IPS-15b (cell line): ENCODE results near the gene MAN1C1.

Experiments
- H3K27me3 ChIP-seq: one replicate; pipeline ENCODE4 v1.6.1; 2013; ENCODE audit warnings: low read length; ENCODE audit not compliant: control insufficient read depth, insufficient read depth
- H3K36me3 ChIP-seq: one replicate; pipeline ENCODE4 v1.6.1; 2013; ENCODE audit warnings: low read length; ENCODE audit not compliant: control insufficient read depth, insufficient read depth
- H3K4me1 ChIP-seq: one replicate; pipeline ENCODE4 v1.6.1; 2013; ENCODE audit warnings: mild to moderate bottlenecking, low read length; ENCODE audit not compliant: control insufficient read depth, insufficient read depth
- H3K4me3 ChIP-seq: one replicate; pipeline ENCODE4 v1.5.1; 2013; ENCODE audit warnings: low read depth, low read length
- H3K9ac ChIP-seq: one replicate; pipeline ENCODE4 v1.6.1; 2013; ENCODE audit warnings: low read depth, mild to moderate bottlenecking, low read length
- H3K9me3 ChIP-seq: one replicate; pipeline ENCODE4 v1.6.1; 2013; ENCODE audit warnings: mild to moderate bottlenecking, low read length; ENCODE audit not compliant: control insufficient read depth, insufficient read depth

Gene MAN1C1

DNA sequence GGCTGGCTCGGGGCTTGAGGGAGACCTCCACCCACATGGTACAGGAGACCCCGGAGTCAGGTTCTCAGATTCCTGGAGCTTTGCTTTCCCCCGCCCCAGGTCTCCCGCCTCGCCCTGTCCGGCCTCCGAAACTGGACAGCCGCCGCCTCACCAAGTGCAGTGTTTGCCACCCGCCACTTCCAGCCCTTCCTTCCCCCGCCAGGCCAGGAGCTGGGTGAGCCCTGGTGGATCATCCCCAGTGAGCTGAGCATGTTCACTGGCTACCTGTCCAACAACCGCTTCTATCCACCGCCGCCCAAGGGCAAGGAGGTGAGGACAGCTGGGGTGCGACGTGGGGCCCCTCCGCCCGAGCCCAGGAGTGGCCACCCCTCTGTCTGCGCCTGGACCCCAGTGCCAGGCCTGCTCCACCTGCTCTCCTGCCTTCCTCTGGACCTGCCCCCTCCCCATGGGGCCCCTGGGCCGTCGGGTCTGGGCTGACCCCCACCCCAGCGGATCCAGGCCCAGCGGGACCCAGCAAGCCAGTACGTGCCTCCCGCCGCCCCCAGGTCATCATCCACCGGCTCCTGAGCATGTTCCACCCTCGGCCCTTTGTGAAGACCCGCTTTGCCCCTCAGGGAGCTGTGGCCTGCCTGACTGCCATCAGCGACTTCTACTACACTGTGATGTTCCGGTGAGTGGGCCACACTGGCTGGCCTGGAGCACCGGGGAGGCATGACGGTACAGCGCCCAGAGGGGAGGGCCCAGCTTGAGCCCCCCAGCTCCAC lies 192.1 kb downstream of the MAN1C1 start:
- no peak overlapping the region for H3K4me3 ChIP-seq
- no peaks in the 10 kb centered on the region for H3K4me1 ChIP-seq

DNA sequence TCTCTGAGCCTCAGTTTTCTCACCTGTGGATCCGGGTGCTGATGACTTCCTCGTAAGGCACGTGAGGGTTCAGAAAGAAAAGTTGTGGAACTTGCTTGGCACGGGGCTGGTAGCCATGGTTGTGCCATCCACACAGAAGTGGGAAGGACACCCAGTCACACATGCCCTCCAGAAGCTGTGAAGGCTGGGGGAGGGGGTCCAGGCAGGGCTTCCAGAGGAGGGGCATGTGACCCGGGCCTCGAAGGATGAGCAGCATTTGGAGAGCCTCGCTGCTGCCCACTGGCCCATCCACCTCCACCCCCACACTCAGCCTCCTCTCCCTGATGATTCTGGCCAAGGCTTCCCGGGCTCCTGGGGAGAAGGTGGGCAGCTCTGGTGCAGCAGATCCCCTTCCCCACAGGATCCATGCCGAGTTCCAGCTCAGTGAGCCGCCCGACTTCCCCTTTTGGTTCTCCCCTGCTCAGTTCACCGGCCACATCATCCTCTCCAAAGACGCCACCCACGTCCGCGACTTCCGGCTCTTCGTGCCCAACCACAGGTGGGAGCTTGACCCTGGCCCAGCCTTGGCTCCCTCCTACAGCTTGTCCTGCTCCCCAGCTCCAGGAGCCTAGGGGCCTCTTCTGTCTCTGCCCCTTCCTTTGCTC lies 192.8 kb downstream of the MAN1C1 start:
- no peaks in the 10 kb centered on the region for H3K4me1 ChIP-seq
- no peaks in the 10 kb centered on the region for H3K9me3 ChIP-seq
- peaks cover 27% of the 10 kb centered on the region for H3K36me3 ChIP-seq
- no peak overlapping the region for H3K9ac ChIP-seq
- H3K4me3 ChIP-seq = no peak overlapping the region
- H3K27me3 ChIP-seq = no peaks in the 10 kb centered on the region

More for the DNA sequence above, 192.1 kb downstream of the MAN1C1 start:
- H3K9ac ChIP-seq = no peak overlapping the region
- H3K27me3 ChIP-seq = no peaks in the 10 kb centered on the region
- H3K9me3 ChIP-seq = no peaks in the 10 kb centered on the region
- peaks cover 24% of the 10 kb centered on the region for H3K36me3 ChIP-seq

DNA sequence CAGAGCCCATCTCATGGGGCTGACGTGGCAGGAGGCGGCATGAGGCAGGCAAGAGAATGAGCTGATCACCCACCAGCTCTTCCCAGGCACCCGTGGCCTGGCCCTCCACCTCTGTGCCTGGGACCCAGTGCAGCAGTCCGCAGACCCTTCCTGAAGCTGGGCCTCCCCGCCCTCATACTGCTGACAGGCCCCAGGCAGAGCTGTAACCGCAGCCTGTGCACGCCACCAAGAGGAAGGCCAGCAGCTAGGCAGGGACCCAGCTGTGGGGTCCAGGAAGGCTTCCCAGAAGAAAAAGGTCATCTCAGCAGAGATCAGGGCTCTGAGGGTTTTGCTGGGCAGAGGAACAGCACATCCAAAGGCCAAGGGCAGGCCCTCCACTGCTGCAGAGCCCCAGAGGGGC lies 193.3 kb downstream of the MAN1C1 start:
- no peak overlapping the region for H3K4me3 ChIP-seq
- H3K9me3 ChIP-seq = no peaks in the 10 kb centered on the region
- H3K4me1 ChIP-seq = no peaks in the 10 kb centered on the region
- H3K27me3 ChIP-seq = no peaks in the 10 kb centered on the region
- H3K36me3 ChIP-seq = peaks cover 28% of the 10 kb centered on the region
- H3K9ac ChIP-seq = no peak overlapping the region

DNA sequence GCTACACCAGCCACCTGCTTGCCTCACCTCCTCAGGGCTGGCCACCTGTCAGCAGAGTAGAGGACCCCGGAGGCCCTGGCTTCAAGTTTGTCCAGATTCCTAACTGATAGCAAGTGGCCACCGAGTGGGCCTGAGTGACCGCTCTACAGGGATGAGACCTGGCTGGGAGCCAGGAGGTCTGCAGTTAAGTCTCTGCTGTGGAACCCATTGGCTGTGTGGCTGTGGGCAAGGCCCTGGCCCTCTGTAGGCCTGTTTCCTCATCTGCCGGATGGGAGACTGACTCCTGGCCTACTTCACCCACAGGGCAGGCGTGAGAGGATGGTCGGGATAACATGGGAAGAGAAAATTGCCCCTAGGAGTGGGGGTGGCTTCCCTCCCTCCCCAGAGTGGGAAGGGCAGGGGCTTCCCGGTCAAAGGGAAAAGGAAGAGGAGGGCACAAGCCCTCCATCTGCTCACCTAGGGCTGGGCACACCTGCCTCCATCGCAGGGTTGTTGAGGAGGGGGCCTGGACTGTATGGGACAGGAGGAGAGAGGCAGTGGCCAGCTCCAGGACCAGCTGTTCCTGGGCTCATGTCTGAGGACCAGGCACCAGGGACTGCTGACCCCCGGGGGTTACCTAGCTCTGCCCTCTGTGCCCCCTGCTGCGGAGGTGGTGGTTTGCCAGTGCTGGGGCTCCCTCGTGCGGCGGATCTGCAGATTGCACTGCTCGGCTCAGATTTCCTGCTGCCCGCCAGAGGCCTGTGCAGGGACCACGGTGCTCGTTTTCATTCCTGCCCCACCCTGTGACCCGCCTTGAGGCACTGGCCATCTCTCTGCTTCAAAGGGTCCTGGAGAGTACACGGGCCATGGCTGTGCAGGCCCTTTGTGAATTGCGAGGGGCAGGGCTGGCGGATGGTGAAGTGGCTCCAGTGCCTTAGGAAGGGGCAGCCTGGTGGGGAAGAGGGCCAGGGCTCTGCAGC lies 194.0 kb downstream of the MAN1C1 start:
- Histone ChIP-seq H3K9me3 (no peaks in the 10 kb centered on the region), H3K4me3 (no peak overlapping the region), H3K9ac (no peak overlapping the region), H3K4me1 (no peaks in the 10 kb centered on the region), H3K36me3 (peaks cover 28% of the 10 kb centered on the region), H3K27me3 (no peaks in the 10 kb centered on the region)

DNA sequence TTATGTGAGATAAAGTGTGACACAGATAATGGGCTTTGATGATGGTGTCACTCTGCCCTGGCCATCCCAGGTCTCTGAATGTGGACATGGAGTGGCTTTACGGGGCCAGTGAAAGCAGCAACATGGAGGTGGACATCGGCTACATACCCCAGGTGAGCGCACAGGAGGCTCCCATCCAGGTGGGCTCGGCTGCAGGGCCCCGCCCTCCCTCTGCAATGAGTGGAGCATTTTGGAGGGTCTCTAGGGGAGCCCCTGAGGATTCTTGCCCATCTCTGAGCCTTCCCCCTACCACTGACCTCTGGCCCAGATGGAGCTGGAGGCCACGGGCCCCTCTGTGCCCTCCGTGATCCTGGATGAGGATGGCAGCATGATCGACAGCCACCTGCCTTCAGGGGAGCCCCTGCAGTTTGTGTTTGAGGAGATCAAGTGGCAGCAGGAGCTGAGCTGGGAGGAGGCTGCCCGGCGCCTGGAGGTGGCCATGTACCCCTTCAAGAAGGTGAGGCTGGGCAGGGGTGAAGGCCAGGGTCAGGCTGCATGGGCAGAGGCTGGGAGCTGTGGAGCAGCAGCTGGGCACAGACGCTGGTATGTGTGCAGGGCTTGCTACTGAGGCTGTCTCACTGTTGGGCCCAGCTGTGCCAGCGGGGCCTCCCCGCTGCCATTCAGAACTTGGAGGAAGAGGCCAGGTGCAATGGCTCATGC lies 194.9 kb downstream of the MAN1C1 start:
- Histone ChIP-seq H3K9me3 (no peaks in the 10 kb centered on the region), H3K4me3 (no peak overlapping the region), H3K4me1 (no peaks in the 10 kb centered on the region), H3K9ac (no peak overlapping the region), H3K36me3 (peaks cover 30% of the 10 kb centered on the region), H3K27me3 (no peaks in the 10 kb centered on the region)

DNA sequence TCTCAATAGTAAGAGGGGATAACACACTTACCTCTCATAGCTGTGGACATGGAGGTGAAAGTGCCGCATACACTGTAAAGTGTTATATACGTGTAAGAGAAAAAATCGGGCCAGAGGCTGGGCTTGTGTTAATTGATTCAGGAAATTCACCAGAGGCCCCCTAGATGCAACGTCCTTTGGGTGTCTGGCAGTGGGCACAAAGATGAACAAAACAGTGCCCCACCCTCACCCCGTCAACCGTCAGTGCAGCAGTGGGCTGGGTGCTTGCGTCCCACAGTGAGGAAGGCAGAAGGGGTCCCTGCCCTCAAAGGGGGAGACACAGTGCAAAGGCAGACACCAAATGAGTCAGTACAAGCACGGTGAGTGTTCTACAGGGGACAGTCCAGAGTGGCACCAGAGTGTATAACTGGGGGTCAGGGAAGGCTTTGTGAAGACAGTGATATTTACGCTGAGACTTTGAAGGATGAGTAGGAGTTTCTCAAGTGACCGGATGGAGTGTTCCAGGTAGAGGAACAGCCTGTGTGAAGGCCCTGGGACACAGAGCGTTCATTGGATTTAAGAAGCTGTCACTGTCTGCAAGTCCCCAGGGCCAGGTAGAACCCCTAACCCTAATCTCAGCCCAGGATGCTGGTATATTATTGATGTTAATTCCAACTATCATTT lies 196.6 kb downstream of the MAN1C1 start:
- H3K4me3 ChIP-seq = no peak overlapping the region
- peaks cover 30% of the 10 kb centered on the region for H3K36me3 ChIP-seq
- H3K9me3 ChIP-seq = no peaks in the 10 kb centered on the region
- peaks cover under 1% of the 10 kb centered on the region for H3K4me1 ChIP-seq
- no peaks in the 10 kb centered on the region for H3K27me3 ChIP-seq
- no peak overlapping the region for H3K9ac ChIP-seq

DNA sequence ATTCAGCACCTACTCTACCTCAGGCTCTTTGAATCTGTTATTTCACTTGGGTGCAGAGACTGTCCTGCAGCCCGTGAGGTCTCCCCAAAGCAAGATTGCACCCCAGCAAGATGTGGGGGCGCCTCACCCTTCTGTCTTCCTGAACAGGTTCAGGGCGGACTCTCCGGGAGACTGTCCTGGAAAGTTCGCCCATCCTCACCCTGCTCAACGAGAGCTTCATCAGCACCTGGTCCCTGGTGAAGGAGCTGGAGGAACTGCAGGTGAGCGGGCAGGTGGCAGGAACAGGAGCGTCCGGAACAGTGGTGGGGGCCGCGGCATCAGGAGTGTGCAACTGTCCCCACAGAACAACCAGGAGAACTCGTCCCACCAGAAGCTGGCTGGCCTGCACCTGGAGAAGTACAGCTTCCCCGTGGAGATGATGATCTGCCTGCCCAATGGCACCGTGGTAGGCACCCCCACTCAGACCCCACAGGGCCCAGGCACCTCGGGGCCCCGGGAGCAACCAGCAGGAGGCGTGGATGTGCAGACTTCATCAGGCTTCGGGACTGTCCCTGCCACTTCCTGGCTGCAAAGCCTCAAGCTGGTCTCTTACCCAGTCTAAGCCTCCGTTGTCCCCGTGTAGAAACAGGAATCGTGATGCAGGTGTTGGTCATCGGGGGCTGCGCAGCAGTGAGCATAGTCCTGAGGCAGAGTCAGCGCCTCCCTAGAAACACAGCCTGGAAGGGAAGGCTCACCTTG lies 197.3 kb downstream of the MAN1C1 start:
- Histone ChIP-seq H3K4me1 (peaks cover 7% of the 10 kb centered on the region), H3K4me3 (no peak overlapping the region), H3K9ac (no peak overlapping the region), H3K9me3 (no peaks in the 10 kb centered on the region), H3K36me3 (peaks cover 30% of the 10 kb centered on the region), H3K27me3 (no peaks in the 10 kb centered on the region)

DNA sequence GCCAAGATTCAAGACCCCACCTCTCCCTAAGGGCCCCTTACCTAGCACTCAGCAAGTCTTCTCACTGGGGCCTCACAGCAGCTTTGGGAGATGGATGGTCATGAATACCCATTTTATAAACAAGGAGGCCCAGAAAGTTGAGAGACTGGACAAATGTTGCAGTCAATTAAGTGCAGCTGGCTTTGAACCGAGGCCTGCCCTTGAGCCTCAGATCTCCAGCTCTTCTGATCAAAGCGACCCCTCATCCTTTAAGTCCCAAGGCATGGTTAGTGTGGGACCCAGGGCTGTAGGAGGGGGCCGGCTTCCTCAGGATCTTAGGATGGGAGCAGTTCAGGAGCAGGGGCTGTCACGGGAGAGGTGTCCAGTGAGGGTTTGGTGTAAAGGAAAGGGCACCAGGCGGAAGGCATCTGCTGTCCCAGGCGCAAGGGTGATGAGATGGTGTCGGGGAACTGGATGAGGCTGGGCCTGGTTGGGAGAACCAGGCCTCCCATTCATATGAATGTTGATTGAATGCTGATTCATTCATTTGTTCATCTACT lies 198.0 kb downstream of the MAN1C1 start:
- no peaks in the 10 kb centered on the region for H3K27me3 ChIP-seq
- H3K4me3 ChIP-seq = no peak overlapping the region
- H3K4me1 ChIP-seq = peaks cover 9% of the 10 kb centered on the region
- H3K36me3 ChIP-seq = peaks cover 29% of the 10 kb centered on the region
- H3K9me3 ChIP-seq = no peaks in the 10 kb centered on the region
- H3K9ac ChIP-seq = no peak overlapping the region

DNA sequence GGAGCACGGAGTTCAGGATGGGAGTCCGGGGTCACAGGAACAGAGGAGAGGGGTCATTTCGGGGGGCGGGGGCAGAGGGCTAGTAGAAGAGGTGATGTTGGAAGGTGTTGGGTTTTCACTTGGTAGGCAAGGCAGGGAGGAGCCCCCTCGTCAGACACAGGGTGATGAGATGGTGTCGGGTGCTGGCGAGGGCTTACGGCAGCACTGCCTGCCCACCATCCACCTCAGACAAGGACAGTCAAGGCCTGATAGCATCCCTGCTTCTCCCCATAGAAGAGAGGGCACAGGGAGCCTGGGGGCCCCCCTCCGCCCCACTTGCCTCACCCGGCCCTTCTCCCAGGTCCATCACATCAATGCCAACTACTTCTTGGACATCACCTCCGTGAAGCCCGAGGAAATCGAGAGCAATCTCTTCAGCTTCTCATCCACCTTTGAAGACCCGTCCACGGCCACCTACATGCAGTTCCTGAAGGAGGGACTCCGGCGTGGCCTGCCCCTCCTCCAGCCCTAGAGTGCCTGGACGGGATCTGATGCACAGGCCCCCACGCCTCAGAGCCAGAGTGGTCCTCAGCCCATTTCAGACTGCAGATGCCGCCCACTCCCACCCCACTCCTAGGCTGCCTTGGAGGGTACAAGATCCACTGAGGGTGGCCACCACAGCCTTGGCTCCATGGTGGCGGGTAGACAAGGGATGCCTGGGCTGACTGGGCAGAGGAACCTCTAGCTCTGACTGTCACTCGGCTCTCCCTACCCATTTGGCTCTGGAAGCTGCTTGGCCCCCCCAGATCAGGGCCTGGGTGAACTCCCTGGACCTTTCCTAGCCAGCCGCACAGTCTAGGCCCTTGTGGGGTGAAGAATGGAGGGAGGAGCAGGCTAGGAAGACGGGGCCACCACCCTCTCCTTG lies 198.9 kb downstream of the MAN1C1 start:
- no peak overlapping the region for H3K9ac ChIP-seq
- no peaks in the 10 kb centered on the region for H3K9me3 ChIP-seq
- no peak overlapping the region for H3K4me3 ChIP-seq
- peaks cover 21% of the 10 kb centered on the region for H3K36me3 ChIP-seq
- no peaks in the 10 kb centered on the region for H3K27me3 ChIP-seq
- peaks cover 9% of the 10 kb centered on the region for H3K4me1 ChIP-seq
